AG04449 (cell line): ENCODE results near the gene MMP19.
A peak's percentile ranks its signal among the peaks of the same experiment; 100 is the strongest.
"Not testable (repeated sequence)": the region's sequence is repeated elsewhere in the genome, so short reads cannot be mapped to it uniquely, and the experiment has no call there.

Source experiments
- CTCF ChIA-PET: fragments of 350-600 bp; formaldehyde crosslinking; extraction: SDS; loops from one replicate; lab custom pipeline; 2021; ENCODE audit warnings: antibody characterized with exemption; lab: Yijun Ruan, JAX
- POLR2A ChIA-PET: fragments of 400-600, 350-600 bp; formaldehyde crosslinking; extraction: SDS; loops from one replicate; lab custom pipeline; 2020; ENCODE audit warnings: antibody characterized with exemption, inconsistent platforms; lab: Yijun Ruan, JAX
- DNase-seq: peaks from one replicate; pipeline ENCODE4 v3.0.0-alpha.2; 2010; ENCODE audit warnings: low read depth, low spot score
- H3K4me3 ChIP-seq: 2 replicates; pipeline ENCODE4 v1.5.1; 2011; ENCODE audit warnings: low read depth, mild to moderate bottlenecking, control low read depth, low read length
- TF ChIP-seq, protein P1 (sequence below): IDR thresholded peaks from one replicate; pipeline ENCODE4 v1.5.1; 2011; ENCODE audit warnings: mild to moderate bottlenecking, moderate library complexity, low read length, control low read depth, inconsistent platforms; ENCODE audit not compliant: insufficient read depth; ENCODE audit errors: missing control alignments

Gene MMP19

GRCh38 chr12:55838361-55838760 lies 4.4 kb downstream of the MMP19 start:
- ChIA-PET POLR2A (interaction anchor here (1.3 kb wide), 1 partner anchor 9 kb away, joined by 4 read pairs; no protein-coding TSS in a partner anchor), CTCF (interaction anchor here (0.6 kb wide), 1 partner anchor 14 kb away, joined by 3 read pairs; no protein-coding TSS in a partner anchor)
- DNase-seq, result no peak
- no peak overlapping the region for H3K4me3 ChIP-seq
- TF ChIP-seq, protein P1, sequence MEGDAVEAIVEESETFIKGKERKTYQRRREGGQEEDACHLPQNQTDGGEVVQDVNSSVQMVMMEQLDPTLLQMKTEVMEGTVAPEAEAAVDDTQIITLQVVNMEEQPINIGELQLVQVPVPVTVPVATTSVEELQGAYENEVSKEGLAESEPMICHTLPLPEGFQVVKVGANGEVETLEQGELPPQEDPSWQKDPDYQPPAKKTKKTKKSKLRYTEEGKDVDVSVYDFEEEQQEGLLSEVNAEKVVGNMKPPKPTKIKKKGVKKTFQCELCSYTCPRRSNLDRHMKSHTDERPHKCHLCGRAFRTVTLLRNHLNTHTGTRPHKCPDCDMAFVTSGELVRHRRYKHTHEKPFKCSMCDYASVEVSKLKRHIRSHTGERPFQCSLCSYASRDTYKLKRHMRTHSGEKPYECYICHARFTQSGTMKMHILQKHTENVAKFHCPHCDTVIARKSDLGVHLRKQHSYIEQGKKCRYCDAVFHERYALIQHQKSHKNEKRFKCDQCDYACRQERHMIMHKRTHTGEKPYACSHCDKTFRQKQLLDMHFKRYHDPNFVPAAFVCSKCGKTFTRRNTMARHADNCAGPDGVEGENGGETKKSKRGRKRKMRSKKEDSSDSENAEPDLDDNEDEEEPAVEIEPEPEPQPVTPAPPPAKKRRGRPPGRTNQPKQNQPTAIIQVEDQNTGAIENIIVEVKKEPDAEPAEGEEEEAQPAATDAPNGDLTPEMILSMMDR, result no peak

DNA sequence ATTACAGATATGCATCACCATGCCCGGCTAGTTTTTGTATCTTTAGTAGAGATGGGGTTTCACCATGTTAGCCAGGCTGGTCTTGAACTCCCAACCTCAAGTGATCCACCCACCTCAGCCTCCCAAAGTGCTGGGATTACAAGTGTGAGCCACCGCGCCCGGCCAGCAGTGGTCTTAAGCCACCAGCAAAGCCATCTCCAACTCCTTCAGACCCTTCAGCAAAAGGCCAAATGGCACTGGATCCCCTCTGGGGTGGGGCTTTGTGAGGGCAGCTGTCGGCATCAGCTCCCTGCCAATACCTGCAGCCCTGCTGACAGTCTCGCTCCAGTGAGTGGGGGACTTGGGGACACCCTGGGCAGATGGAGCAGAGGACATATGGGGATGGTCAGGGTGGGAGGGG lies 8.3 kb downstream of the MMP19 start:
- DNase-seq, H3K4me3 ChIP-seq: not testable (repeated sequence)
- CTCF ChIA-PET, result interaction anchor here (1.2 kb wide), 1 partner anchor 106 kb away, joined by 4 read pairs; no protein-coding TSS in a partner anchor
- POLR2A ChIA-PET, result interaction anchor here (0.9 to 3.6 kb wide), 2 partner anchors 13 to 92 kb away, joined by 3 to 12 read pairs; no protein-coding TSS in a partner anchor

DNA sequence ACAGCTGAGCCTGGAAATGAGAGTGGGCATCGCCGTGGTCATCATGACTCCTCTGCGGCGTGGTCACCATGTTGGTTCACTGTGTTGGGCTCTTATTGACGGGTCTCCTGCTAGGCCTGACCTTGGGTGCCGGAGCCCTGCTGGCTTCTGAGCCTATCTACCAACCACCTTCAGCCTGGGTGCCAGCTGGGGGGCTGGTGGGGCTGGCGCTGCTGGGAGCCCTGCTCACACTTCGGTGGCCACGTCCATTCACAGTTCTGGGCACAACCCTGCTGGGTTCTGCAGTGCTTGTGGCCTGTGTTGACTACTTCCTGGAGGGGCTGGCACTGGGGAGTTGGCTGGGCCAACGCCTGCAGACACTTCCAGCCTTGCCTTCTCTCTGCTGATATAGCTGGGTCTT lies 9.7 kb downstream of the MMP19 start:
- DNase-seq, result no peak
- POLR2A ChIA-PET, result interaction anchor here (0.6 kb wide), 1 partner anchor 10 kb away, joined by 3 read pairs; the partner anchor contains the start of gene MMP19
- TF ChIP-seq, protein P1, result no peak
- CTCF ChIA-PET, result interaction anchor here (1.2 kb wide), 1 partner anchor 11 kb away, joined by 3 read pairs; no protein-coding TSS in a partner anchor
- no peak overlapping the region for H3K4me3 ChIP-seq

DNA sequence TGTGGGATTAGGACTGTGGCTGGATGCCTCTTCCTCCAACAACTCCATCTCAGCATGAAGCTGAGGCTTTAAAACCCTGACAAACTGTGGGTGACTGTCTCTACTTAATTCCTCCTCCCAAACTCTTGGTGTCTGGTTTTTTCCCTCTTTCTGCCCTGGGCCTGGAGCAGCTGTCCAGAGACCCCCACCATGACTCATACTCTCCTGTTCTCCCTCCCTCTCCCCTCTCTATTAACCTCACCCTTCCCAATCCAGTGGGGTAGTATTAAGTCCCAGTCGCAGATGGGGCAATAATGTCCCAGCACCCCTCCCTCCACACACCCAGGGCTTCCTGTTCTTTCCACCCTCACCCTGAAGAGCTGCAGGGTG lies 11.3 kb downstream of the MMP19 start:
- H3K4me3 ChIP-seq, result peak overlapping the region; percentile 78
- no peak for DNase-seq
- ChIA-PET CTCF (interaction anchor here (0.6 to 3.6 kb wide), 6 partner anchors 10 to 99 kb away, joined by 3 to 20 read pairs (median 8); partner anchors contain the start of genes MMP19 and PYM1), POLR2A (interaction anchor here (1.5 to 3.7 kb wide), 4 partner anchors 12 to 86 kb away, joined by 3 to 31 read pairs (median 22); partner anchors contain the start of genes MMP19, ORMDL2 and SARNP)
- TF ChIP-seq, protein P1, result no peak

- TF ChIP-seq, protein P1, result no peak
- no peak for DNase-seq
- H3K4me3 ChIP-seq, result peak overlapping the region; percentile 78
- ChIA-PET POLR2A (interaction anchor here (0.6 to 3.7 kb wide), 10 partner anchors 12 to 143 kb away, joined by 3 to 31 read pairs (median 8); partner anchors contain the start of genes MMP19, ORMDL2, RAB5B and SARNP), CTCF (interaction anchor here (0.6 to 3.6 kb wide), 13 partner anchors 10 to 109 kb away, joined by 3 to 20 read pairs (median 4); partner anchors contain the start of genes MMP19, PYM1 and SARNP)
Measured at GRCh38 chr12:55830601-55831446, 11.9 kb downstream of the MMP19 start.

DNA sequence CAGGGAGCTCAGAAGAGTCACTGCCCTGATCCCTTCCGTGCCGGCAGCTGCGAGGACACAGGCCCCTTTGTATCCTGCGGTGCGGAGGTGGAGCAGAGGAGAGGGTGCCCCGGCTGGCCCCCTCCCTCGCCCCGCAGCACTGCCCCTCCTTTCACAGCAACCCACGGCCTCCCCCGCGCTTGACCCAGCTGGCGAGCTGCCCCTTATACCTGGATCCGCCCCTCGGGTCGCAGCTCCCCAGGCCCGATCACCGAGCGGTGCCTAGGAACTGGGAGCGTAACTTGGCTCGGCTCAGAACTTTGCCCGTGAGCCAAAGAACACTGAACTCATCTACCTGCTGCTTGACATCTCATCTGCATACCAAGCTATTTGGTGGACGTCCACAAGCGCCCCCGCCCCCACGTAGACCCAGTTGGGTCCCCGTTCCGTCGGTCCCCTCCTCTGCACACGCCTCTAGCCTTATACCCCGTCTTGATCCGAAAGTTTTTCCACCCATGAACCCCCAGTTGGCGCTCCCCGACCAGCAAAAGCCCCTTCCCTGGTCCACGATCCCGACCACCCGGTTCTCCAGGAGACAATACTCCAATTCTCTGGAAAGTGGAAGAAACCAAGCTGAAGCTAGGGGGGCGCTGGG lies 12.7 kb downstream of the MMP19 start:
- DNase-seq, result no peak
- ChIA-PET CTCF (interaction anchor here (1.0 to 3.6 kb wide), 12 partner anchors 9 to 114 kb away, joined by 3 to 20 read pairs (median 4); partner anchors contain the start of genes MMP19, PYM1 and SARNP), POLR2A (interaction anchor here (0.6 to 3.7 kb wide), 13 partner anchors 12 to 144 kb away, joined by 3 to 31 read pairs (median 5); partner anchors contain the start of genes MMP19, ORMDL2, RAB5B and SARNP)

More for the DNA sequence above, 12.7 kb downstream of the MMP19 start:
- TF ChIP-seq, protein P1, result no peak
- H3K4me3 ChIP-seq, result peak overlapping the region; percentile 78
